ENCODE data around the gene MKNK1.
A peak's percentile ranks its signal among the peaks of the same experiment; 100 is the strongest.

MKNK1 gene

DNA sequence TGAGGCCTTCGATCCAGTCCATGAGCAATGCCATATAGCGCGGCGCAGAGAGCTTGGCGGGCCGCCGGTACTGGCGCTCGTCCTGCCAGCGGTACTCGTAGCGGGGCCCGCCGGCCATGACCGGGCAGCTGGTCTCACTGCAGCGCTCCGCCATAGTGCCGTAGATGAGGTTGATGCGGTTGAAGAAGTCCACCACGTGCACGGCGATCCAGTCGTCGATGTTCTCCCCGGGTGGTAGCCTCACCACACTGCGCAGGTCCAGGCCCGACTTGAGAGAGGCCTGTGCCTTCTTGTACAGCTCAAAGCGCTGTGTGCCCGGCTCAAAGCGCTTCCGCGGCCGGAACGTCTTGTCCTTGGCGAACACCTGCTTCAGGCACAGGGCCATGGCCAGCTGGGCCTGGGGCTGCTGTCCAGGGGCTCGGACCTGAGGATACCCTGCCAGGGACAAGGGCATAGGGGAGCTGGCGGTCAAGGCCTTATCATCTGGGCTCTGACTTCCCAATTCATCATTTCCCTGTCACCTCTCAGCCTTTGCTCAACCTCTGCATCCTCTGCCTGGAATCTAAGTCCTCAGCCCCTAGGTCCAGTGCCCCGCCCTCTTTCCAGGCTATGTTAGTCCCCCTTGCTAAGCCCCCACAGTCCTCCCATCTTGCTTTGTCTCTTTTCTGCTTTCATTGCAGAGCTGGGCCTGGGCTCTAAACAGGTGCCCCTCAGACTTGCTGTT is 9.0 kb upstream of the MKNK1 start:
- peak overlapping the region; percentile 93 for H3K27ac ChIP-seq
- TF ChIP-seq, protein P1, sequence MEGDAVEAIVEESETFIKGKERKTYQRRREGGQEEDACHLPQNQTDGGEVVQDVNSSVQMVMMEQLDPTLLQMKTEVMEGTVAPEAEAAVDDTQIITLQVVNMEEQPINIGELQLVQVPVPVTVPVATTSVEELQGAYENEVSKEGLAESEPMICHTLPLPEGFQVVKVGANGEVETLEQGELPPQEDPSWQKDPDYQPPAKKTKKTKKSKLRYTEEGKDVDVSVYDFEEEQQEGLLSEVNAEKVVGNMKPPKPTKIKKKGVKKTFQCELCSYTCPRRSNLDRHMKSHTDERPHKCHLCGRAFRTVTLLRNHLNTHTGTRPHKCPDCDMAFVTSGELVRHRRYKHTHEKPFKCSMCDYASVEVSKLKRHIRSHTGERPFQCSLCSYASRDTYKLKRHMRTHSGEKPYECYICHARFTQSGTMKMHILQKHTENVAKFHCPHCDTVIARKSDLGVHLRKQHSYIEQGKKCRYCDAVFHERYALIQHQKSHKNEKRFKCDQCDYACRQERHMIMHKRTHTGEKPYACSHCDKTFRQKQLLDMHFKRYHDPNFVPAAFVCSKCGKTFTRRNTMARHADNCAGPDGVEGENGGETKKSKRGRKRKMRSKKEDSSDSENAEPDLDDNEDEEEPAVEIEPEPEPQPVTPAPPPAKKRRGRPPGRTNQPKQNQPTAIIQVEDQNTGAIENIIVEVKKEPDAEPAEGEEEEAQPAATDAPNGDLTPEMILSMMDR (conservative IDR thresholded peaks at IDR 0.05; ENCODE audit: low read depth): no peak
- DNase-seq (ENCODE audit: low spot score): no peak
- ChIA-PET POLR2A (ENCODE audit: low non-redundant PET) (no interaction called here), CTCF (interaction anchor here (1.7 kb wide), 1 partner anchor 9 kb away, joined by 3 read pairs; no protein-coding TSS in a partner anchor)

DNA sequence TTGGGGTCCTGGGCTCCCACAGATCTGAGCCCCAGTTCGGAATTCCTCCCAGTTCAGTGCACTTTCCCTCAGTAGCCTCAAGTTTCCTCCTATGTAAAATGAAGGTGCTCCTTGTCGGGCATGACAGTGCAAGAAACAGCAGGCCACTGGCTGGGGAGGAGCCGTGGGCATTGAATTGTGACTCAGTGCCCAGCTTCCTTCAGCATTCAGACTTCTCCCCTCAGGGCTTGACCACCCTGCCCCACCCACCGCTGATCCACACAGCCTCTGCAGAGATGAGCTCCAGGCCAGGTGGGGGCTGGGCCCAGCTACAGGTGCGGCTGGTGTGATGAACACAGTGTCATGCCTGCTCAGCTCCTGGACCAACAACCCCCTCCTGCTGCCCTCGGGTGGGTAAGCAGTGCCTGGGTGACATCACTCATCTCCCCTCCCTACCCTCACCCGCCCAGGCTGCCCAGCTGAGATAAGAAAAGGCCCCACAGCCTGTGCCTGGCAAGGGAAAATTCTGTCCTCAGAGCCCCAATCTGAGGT is 7.7 kb upstream of the MKNK1 start:
- peak; percentile 91 for DNase-seq (ENCODE audit: low spot score)

DNA sequence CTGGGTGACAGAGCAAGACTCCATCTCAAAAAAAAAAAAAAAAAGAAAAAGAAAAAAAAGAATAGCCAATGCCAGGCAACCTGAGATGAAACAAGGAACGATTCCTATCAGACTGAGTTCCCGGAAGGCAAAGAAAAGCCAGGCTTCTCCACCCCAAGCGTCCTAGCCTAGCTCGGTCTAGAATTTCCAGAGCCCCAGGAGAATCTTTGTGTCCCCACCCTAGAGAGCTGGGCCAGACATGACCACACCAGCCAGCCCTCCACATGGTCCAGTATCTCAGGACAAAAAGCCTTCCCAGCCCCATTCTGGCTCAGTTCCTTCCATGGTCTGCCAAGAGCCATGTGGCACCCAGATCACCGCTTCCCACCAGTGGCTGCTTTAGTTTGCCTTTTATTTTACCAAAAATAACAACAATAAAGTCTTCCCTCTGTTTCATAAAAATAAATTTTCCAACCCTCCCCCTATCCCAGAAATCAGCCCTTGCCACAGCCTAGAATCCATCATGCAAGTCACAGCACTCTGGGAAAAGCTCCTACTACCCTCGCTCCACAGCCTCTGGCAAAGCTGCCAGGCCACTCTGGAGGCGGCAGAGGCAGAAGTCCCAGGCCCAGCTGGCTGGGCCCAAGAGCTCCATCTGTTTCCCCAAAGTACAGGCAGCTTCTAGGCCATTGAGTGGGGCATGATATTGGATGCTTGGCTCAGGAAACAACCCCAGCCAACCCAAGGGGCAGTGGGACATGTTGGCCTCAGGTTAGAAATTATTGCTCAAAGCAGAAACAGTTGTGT is 3.5 kb upstream of the MKNK1 start:
- CTCF ChIA-PET: interaction anchor here (0.6 kb wide), 1 partner anchor 309 kb away, joined by 3 read pairs; no protein-coding TSS in a partner anchor
- POLR2A ChIA-PET (ENCODE audit: low non-redundant PET): interaction anchor here (0.7 kb wide), 1 partner anchor 104 kb away, joined by 3 read pairs; no protein-coding TSS in a partner anchor
- H3K27ac ChIP-seq: peak overlapping the region; percentile 36
- TF ChIP-seq, protein P1 (conservative IDR thresholded peaks at IDR 0.05; ENCODE audit: low read depth): no peak
- no peak for DNase-seq (ENCODE audit: low spot score)

More for the DNA sequence above, 7.7 kb upstream of the MKNK1 start:
- ChIA-PET CTCF (interaction anchor here (0.6 to 1.7 kb wide), 2 partner anchors 10 to 1620 kb away, joined by 3 to 7 read pairs; no protein-coding TSS in a partner anchor), POLR2A (ENCODE audit: low non-redundant PET) (interaction anchor here (0.5 to 0.8 kb wide), 3 partner anchors 8 to 972 kb away, joined by 3 to 7 read pairs (median 4); partner anchors contain the start of gene MKNK1)
- H3K27ac ChIP-seq: peak overlapping the region; percentile 93
- TF ChIP-seq, protein P1 (conservative IDR thresholded peaks at IDR 0.05; ENCODE audit: low read depth): no peak

DNA sequence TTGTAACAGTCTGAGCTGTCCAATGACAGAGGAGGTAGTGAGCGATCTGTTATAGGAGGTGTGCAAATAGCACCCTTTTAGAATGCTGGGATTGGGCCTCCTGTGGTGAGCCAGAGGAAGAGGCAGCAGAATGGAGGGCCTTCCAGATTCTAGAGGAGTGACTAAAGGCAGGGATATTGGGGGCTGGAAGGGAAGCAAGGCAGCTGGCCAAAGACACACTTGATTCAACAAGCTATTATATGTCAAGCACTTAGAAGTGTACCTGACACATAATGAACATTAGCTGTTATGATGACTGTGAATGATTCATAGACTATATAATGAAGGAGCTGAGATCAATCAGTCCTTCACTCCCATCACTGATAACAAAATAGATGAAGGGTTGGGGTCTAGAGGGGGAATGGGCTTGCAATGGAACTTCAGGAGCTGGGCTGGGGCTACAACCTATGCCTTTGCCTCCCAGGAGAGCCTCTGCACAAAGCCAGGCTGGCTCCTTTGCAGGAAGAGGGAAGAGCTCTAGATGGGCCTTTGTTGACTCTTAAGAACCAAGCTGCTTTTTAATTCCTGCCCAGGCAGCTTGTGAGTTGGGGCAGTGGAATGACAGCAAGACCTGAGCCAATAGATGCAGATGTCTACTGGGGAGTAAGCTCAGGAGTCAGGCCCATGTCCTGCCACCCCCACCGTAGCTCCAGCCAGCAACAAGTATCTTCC is 2.3 kb upstream of the MKNK1 start:
- TF ChIP-seq, protein P1 (conservative IDR thresholded peaks at IDR 0.05; ENCODE audit: low read depth): no peak
- ChIA-PET CTCF (interaction anchor here (0.6 kb wide), 2 partner anchors 308 to 393 kb away, joined by 3 to 5 read pairs; no protein-coding TSS in a partner anchor), POLR2A (ENCODE audit: low non-redundant PET) (interaction anchor here (0.6 kb wide), 1 partner anchor 21 kb away, joined by 3 read pairs; no protein-coding TSS in a partner anchor)
- H3K27ac ChIP-seq: peak overlapping the region; percentile 51; the same call in 1 of the 2 replicates
- DNase-seq (ENCODE audit: low spot score): peak; percentile 35

DNA sequence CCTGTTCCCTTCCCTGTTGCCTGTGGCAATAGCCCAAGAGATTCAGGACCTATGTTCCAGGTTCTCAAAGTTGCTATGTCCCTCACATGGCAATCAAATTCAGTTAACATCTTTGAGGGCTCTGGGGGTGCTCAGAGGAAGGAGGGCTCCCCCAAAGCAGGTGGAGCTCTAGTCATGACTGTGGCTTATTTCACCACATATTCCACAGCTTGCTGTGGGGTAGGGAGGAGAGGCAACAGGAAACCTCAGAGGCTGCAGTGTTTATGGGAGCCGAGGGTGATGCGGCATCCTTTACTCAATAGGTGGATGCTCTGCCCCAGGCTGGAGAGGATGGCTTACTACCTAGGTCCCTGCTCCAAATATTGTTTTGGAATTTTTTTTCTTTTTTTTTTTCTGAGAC is 1.2 kb upstream of the MKNK1 start:
- ChIA-PET POLR2A (ENCODE audit: low non-redundant PET) (no interaction called here), CTCF (interaction anchor here (0.6 kb wide), 1 partner anchor 1453 kb away, joined by 4 read pairs; no protein-coding TSS in a partner anchor)
- TF ChIP-seq, protein P1 (conservative IDR thresholded peaks at IDR 0.05; ENCODE audit: low read depth): no peak
- peak overlapping the region; percentile 18; the same call in 1 of the 2 replicates for H3K27ac ChIP-seq
- DNase-seq (ENCODE audit: low spot score): no peak

All from RWPE1 (cell line).